Fibroblast of skin of left biceps (primary cell): Measurements from ENCODE around the gene EXT2.

Source experiments
- DNase-seq, 2 experiments: peaks; one replicate each; pipeline ENCODE4 v3.0.0-alpha.2; 2013; ENCODE audit warnings: low read depth in 2 of 2

The EXT2 gene

GRCh38 chr11:44199816-44200215 lies 104.3 kb downstream of the EXT2 start:
- no peak for DNase-seq

GRCh38 chr11:44203270-44204043 lies 108.0 kb downstream of the EXT2 start:
- DNase-seq: no peak

GRCh38 chr11:44205352-44205751 lies 109.9 kb downstream of the EXT2 start:
- DNase-seq: no peak

GRCh38 chr11:44205836-44206235 lies 110.4 kb downstream of the EXT2 start:
- no peak for DNase-seq

- no peak for DNase-seq
These were observed 111.8 kb downstream of the EXT2 start for GRCh38 chr11:44207292-44207691.

GRCh38 chr11:44208976-44209603 lies 113.6 kb downstream of the EXT2 start:
- DNase-seq: no peak

GRCh38 chr11:44212128-44212527 lies 116.7 kb downstream of the EXT2 start:
- DNase-seq: no peak

GRCh38 chr11:44213148-44213547 lies 117.7 kb downstream of the EXT2 start:
- DNase-seq: no peak

GRCh38 chr11:44217432-44217831 lies 122.0 kb downstream of the EXT2 start:
- DNase-seq: no peak

GRCh38 chr11:44219830-44220796 lies 124.6 kb downstream of the EXT2 start:
- no peak for DNase-seq

GRCh38 chr11:44221456-44221855 lies 126.0 kb downstream of the EXT2 start:
- DNase-seq: peak in 1 of 2 experiments; percentile 17

GRCh38 chr11:44221992-44222391 lies 126.5 kb downstream of the EXT2 start:
- DNase-seq: no peak

- DNase-seq: peak; percentile 52 to 69
These were observed 127.8 kb downstream of the EXT2 start for GRCh38 chr11:44223238-44223637.

GRCh38 chr11:44224867-44225501 lies 129.5 kb downstream of the EXT2 start:
- DNase-seq: no peak

- no peak for DNase-seq
These were observed 131.0 kb downstream of the EXT2 start for GRCh38 chr11:44226490-44226889.

GRCh38 chr11:44226945-44227344 lies 131.5 kb downstream of the EXT2 start:
- DNase-seq: no peak

GRCh38 chr11:44228379-44228778 lies 132.9 kb downstream of the EXT2 start:
- no peak for DNase-seq

- DNase-seq: no peak
These were observed 133.6 kb downstream of the EXT2 start for GRCh38 chr11:44229098-44229497.

GRCh38 chr11:44229624-44230023 lies 134.1 kb downstream of the EXT2 start:
- DNase-seq: no peak

- DNase-seq: peak; percentile 65 to 72
These were observed 140.3 kb downstream of the EXT2 start for GRCh38 chr11:44235765-44236201.

- no peak for DNase-seq
These were observed 140.8 kb downstream of the EXT2 start for GRCh38 chr11:44236296-44236695.

GRCh38 chr11:44237156-44237555 lies 141.7 kb downstream of the EXT2 start:
- no peak for DNase-seq
